ENCODE data around the gene ZMYND8. TPM values are rescaled to one million over a fixed set of nuclear protein-coding genes. Genes with fewer than 3 reads are reported as not detected.

The ZMYND8 gene
- polyA plus RNA-seq, 3 donors, result 1.4 to 13.8 (median 5.8) TPM

- no peak for DNase-seq
- Histone ChIP-seq H3K4me1 (ENCODE audit: control insufficient read depth in 1 of 2, insufficient read depth in 2 of 2, low read length in 2 of 2) (peaks cover 0 to 6% of the 10 kb centered on the region in 2 donors), H3K4me3 (replicated peaks in 1 of 3; ENCODE audit: low read depth in 2 of 3, low read length in 3 of 3) (no peak overlapping the region), H3K9ac (ENCODE audit: insufficient read depth, low read length, poor library complexity, severe bottlenecking) (no peak overlapping the region), H3K27ac (ENCODE audit: low read depth in 1 of 2, low read length in 2 of 2) (no peak overlapping the region), H4K20me1 (ENCODE audit: insufficient read depth, low read length) (no peaks in the 10 kb centered on the region), H2AFZ (ENCODE audit: insufficient read depth, low read depth, low read length, poor library complexity, severe bottlenecking) (peak overlapping the region; percentile 32), H3K9me3 (replicated peaks in 1 of 2; ENCODE audit: control insufficient read depth in 1 of 2, insufficient read depth in 1 of 2, low read length in 2 of 2) (no peaks in the 10 kb centered on the region), H3K36me3 (replicated peaks in 1 of 2; ENCODE audit: control insufficient read depth in 1 of 2, insufficient read depth in 2 of 2, low read length in 2 of 2) (no peaks in the 10 kb centered on the region), H3K79me2 (ENCODE audit: insufficient read depth, low read length) (no peaks in the 10 kb centered on the region), H3K27me3 (ENCODE audit: control insufficient read depth in 2 of 2, insufficient read depth in 2 of 2, low read length in 2 of 2) (no peaks in the 10 kb centered on the region), H3K4me2 (replicated peaks; ENCODE audit: extremely low read depth, low read length, poor library complexity, severe bottlenecking) (no peak overlapping the region)
- 88% methylated on average over 2 of the region's 5 CpGs for WGBS (ENCODE audit: insufficient coverage)
- Mint-ChIP-seq H3K27me3 (ENCODE audit: low read depth in 3 of 3) (peaks cover 1 to 9% (median 1%) of the 10 kb centered on the region in 3 donors), H3K9me3 (no peaks in the 10 kb centered on the region), H3K27ac (peak overlapping the region in 1 of 7 donors; percentile 18), H3K4me1 (peaks cover 6% of the 10 kb centered on the region), H3K36me3 (no peaks in the 10 kb centered on the region), H3K4me3 (no peak overlapping the region)
- intact Hi-C loops (cut with micrococcal nuclease), result loop anchor here in 1 of 2 donors (1.0 to 10.0 kb wide), 3 partner anchors 68 to 232 kb away; no protein-coding TSS in a partner anchor
- TF ChIP-seq CTCF (IDR thresholded peaks at IDR 0.05), result no peak
These were observed 26.4 kb upstream of the ZMYND8 start for GRCh38 chr20:47382746-47383415.

DNA sequence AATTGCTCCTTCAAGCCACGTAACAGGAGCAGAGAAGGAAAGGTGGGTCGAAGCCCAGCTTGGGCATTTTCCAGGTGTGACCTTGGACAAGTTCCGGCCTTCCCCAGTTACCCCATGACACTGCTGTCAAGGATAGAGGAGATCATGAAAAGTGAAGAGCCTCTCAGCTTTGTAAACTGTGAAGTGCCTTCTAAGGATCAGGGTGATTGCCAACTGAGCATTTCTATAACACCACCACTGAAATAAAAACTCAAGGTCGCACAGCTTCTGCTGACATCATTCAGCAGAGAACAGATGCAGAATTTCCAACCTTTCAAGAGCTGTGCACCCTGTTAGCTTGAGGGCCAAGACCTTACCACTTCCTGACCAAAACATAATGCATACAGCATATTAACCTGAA is 24.0 kb upstream of the ZMYND8 start:
- H3K27me3 ChIP-seq (ENCODE audit: control insufficient read depth in 2 of 2, insufficient read depth in 2 of 2, low read length in 2 of 2), result no peaks in the 10 kb centered on the region
- H3K9me3 ChIP-seq (replicated peaks in 1 of 2; ENCODE audit: control insufficient read depth in 1 of 2, insufficient read depth in 1 of 2, low read length in 2 of 2), result no peaks in the 10 kb centered on the region
- H3K36me3 ChIP-seq (replicated peaks in 1 of 2; ENCODE audit: control insufficient read depth in 1 of 2, insufficient read depth in 2 of 2, low read length in 2 of 2), result no peaks in the 10 kb centered on the region
- H3K79me2 ChIP-seq (ENCODE audit: insufficient read depth, low read length), result no peaks in the 10 kb centered on the region
- H3K27ac Mint-ChIP-seq, result no peak overlapping the region
- H3K9ac ChIP-seq (ENCODE audit: insufficient read depth, low read length, poor library complexity, severe bottlenecking), result no peak overlapping the region
- H3K4me3 ChIP-seq (replicated peaks in 1 of 3; ENCODE audit: low read depth in 2 of 3, low read length in 3 of 3), result no peak overlapping the region
- H2AFZ ChIP-seq (ENCODE audit: insufficient read depth, low read depth, low read length, poor library complexity, severe bottlenecking), result no peak overlapping the region
- no peak overlapping the region for H3K27ac ChIP-seq (ENCODE audit: low read depth in 1 of 2, low read length in 2 of 2)
- no peaks in the 10 kb centered on the region for H3K36me3 Mint-ChIP-seq
- whole genome bisulfite sequencing (ENCODE audit: insufficient coverage), result 61% methylated on average over 2 of the region's 4 CpGs
- H3K27me3 Mint-ChIP-seq (ENCODE audit: low read depth in 3 of 3), result peaks cover 1 to 5% (median 1%) of the 10 kb centered on the region in 3 donors
- intact Hi-C loops (cut with micrococcal nuclease), result loop anchor here in 1 of 2 donors (10.0 kb wide), 2 partner anchors 66 to 234 kb away; no protein-coding TSS in a partner anchor
- TF ChIP-seq CTCF (IDR thresholded peaks at IDR 0.05), result no peak
- no peak overlapping the region for H3K4me2 ChIP-seq (replicated peaks; ENCODE audit: extremely low read depth, low read length, poor library complexity, severe bottlenecking)
- H3K9me3 Mint-ChIP-seq, result no peaks in the 10 kb centered on the region
- H3K4me1 Mint-ChIP-seq, result peaks cover 6% of the 10 kb centered on the region
- H3K4me1 ChIP-seq (ENCODE audit: control insufficient read depth in 1 of 2, insufficient read depth in 2 of 2, low read length in 2 of 2), result peaks cover 0 to 6% of the 10 kb centered on the region in 2 donors
- H4K20me1 ChIP-seq (ENCODE audit: insufficient read depth, low read length), result no peaks in the 10 kb centered on the region
- no peak for DNase-seq
- H3K4me3 Mint-ChIP-seq, result no peak overlapping the region

Data from CD14-positive monocyte (primary cell).